GM23248 (cell line): Measurements from ENCODE around the gene GFOD1.
"Not testable (repeated sequence)": the region's sequence is repeated elsewhere in the genome, so short reads cannot be mapped to it uniquely, and the experiment has no call there.

Source experiments
- EZH2 ChIP-seq: fragments of 200-600 bp; sonication (generic); IDR thresholded peaks from 2 replicates; pipeline ENCODE4 v1.6.1; 2018; ENCODE audit warnings: antibody characterized with exemption, mild to moderate bottlenecking; ENCODE audit not compliant: insufficient read depth, poor library complexity, severe bottlenecking
- EZH2phosphoT487 ChIP-seq: fragments of 200-600 bp; sonication (generic); IDR thresholded peaks from 2 replicates; pipeline ENCODE4 v1.6.1; 2018; ENCODE audit warnings: antibody characterized with exemption, moderate library complexity, mild to moderate bottlenecking, low read depth; ENCODE audit not compliant: insufficient read depth

GRCh38 chr6:13326031-13326586 lies 161.3 kb downstream of the GFOD1 start:
- TF ChIP-seq EZH2, EZH2phosphoT487: not testable (repeated sequence)
